CD14-positive monocyte (primary cell): Measurements from ENCODE around the gene STKLD1. TPM values are rescaled to one million over a fixed set of nuclear protein-coding genes. Genes with fewer than 3 reads are reported as not detected.

Source experiments
- DNase-seq, 3 donors: peaks; one replicate each; pipeline ENCODE4 v3.0.0-alpha.2; 2011 to 2022
- H2AFZ ChIP-seq: 2 replicates; pipeline ENCODE4 v1.6.0; 2012; ENCODE audit warnings: mild to moderate bottlenecking, low read depth, low read length, inconsistent platforms; ENCODE audit not compliant: insufficient read depth, poor library complexity, severe bottlenecking
- H3K27ac ChIP-seq, 2 donors: 1 replicate in 1 of 2; 2 replicates in 1 of 2; pipeline ENCODE4 v1.5.1; 2012 to 2013; ENCODE audit warnings: low read length in 2 of 2, control low read depth in 1 of 2, inconsistent platforms in 1 of 2, low read depth in 1 of 2, mild to moderate bottlenecking in 1 of 2
- H3K27me3 ChIP-seq, 2 donors: one replicate each; pipeline versions ENCODE4 v1.6.0 to v1.6.1; 2011 to 2013; ENCODE audit warnings: low read length in 2 of 2; ENCODE audit not compliant: control insufficient read depth in 2 of 2, insufficient read depth in 2 of 2
- H3K36me3 ChIP-seq, 2 donors: replicated peaks in 1 of 2; 1 replicate in 1 of 2; 2 replicates in 1 of 2; pipeline versions ENCODE4 v1.5.1 to v1.6.1; 2012 to 2013; ENCODE audit warnings: low read length in 2 of 2, control low read depth in 1 of 2, inconsistent platforms in 1 of 2, mild to moderate bottlenecking in 1 of 2; ENCODE audit not compliant: insufficient read depth in 2 of 2, control insufficient read depth in 1 of 2
- H3K4me1 ChIP-seq, 2 donors: 1 replicate in 1 of 2; 2 replicates in 1 of 2; pipeline versions ENCODE4 v1.5.1 to v1.6.1; 2012 to 2013; ENCODE audit warnings: low read length in 2 of 2, control low read depth in 1 of 2, inconsistent platforms in 1 of 2, mild to moderate bottlenecking in 1 of 2, moderate library complexity in 1 of 2; ENCODE audit not compliant: insufficient read depth in 2 of 2, control insufficient read depth in 1 of 2
- H3K4me2 ChIP-seq: replicated peaks from 2 replicates; pipeline ENCODE3; 2012; ENCODE audit warnings: low read length, moderate library complexity, mild to moderate bottlenecking; ENCODE audit not compliant: poor library complexity, severe bottlenecking; ENCODE audit errors: extremely low read depth
- H3K4me3 ChIP-seq, 3 experiments: fragments of 200-600 bp in 1 of 3; sonication (generic) in 1 of 3; replicated peaks in 1 of 3; 1 replicate in 2 of 3; 2 replicates in 1 of 3; pipeline ENCODE4 v1.5.1; 2011 to 2013; ENCODE audit warnings: low read length in 3 of 3, mild to moderate bottlenecking in 3 of 3, control low read depth in 2 of 3, low read depth in 2 of 3, inconsistent platforms in 1 of 3, moderate library complexity in 1 of 3
- H3K79me2 ChIP-seq: 2 replicates; pipeline ENCODE4 v1.6.0; 2012; ENCODE audit warnings: mild to moderate bottlenecking, control low read depth, inconsistent platforms, low read length, moderate library complexity; ENCODE audit not compliant: insufficient read depth
- H3K9ac ChIP-seq: 2 replicates; pipeline ENCODE4 v1.6.0; 2017; ENCODE audit warnings: low read length, mild to moderate bottlenecking; ENCODE audit not compliant: insufficient read depth, poor library complexity, severe bottlenecking
- H3K9me3 ChIP-seq, 2 donors: replicated peaks in 1 of 2; 1 replicate in 1 of 2; 2 replicates in 1 of 2; pipeline versions ENCODE4 v1.5.1 to v1.6.1; 2012 to 2013; ENCODE audit warnings: low read length in 2 of 2, control low read depth in 1 of 2; ENCODE audit not compliant: control insufficient read depth in 1 of 2, insufficient read depth in 1 of 2
- H4K20me1 ChIP-seq: 2 replicates; pipeline ENCODE4 v1.6.0; 2012; ENCODE audit warnings: mild to moderate bottlenecking, low read length, control low read depth, moderate library complexity; ENCODE audit not compliant: insufficient read depth
- H3K27ac Mint-ChIP-seq, 7 donors: one replicate each; pipeline ENCODE4 v1.8.0; 2020; ENCODE audit warnings: mild to moderate bottlenecking in 7 of 7, mixed read lengths in 7 of 7, moderate library complexity in 6 of 7, inconsistent platforms in 2 of 7
- H3K27me3 Mint-ChIP-seq, 3 donors: one replicate each; pipeline ENCODE4 v1.8.0; 2021 to 2022; ENCODE audit warnings: low read depth in 3 of 3, mild to moderate bottlenecking in 3 of 3, mixed read lengths in 3 of 3, moderate library complexity in 3 of 3, inconsistent platforms in 1 of 3
- H3K36me3 Mint-ChIP-seq, 2 donors: one replicate each; pipeline ENCODE4 v1.8.0; 2020; ENCODE audit warnings: mixed read lengths in 2 of 2, inconsistent platforms in 1 of 2, mild to moderate bottlenecking in 1 of 2
- H3K4me1 Mint-ChIP-seq: one replicate; pipeline ENCODE4 v1.8.0; 2020; ENCODE audit warnings: mild to moderate bottlenecking, mixed read lengths
- H3K4me3 Mint-ChIP-seq, 2 donors: one replicate each; pipeline ENCODE4 v1.8.0; 2020; ENCODE audit warnings: mild to moderate bottlenecking in 2 of 2, mixed read lengths in 2 of 2, moderate library complexity in 1 of 2
- H3K9me3 Mint-ChIP-seq, 7 donors: one replicate each; pipeline ENCODE4 v1.8.0; 2020 to 2022; ENCODE audit warnings: mixed read lengths in 7 of 7, mild to moderate bottlenecking in 6 of 7, moderate library complexity in 6 of 7, inconsistent platforms in 2 of 7
- CTCF ChIP-seq: fragments of 200-600 bp; IDR thresholded peaks from one replicate; pipeline ENCODE4 v1.8.0; 2022; ENCODE audit warnings: antibody characterized with exemption, mild to moderate bottlenecking
- WGBS: methylation state at CpG from one replicate; pipeline ENCODE4 v1.1.5; 2013; ENCODE audit warnings: missing lambda C conversion rate; ENCODE audit not compliant: insufficient coverage; 5-methylcytosine and 5-hydroxymethylcytosine counted together
- intact Hi-C, 2 donors: fragments of 100-400 bp; cut with micrococcal nuclease; formaldehyde crosslinking; loops; one replicate each; pipeline versions ENCODE4 v1.15.0 to v1.15.1; 2023
- polyA plus RNA-seq, 3 donors: library from polyadenylated mRNA; depleted of rRNA in 1 of 3; unstranded in 2 of 3; stranded (reverse) in 1 of 3; fragments of 300-500 nt in 2 of 3; fragments of >200 nt in 1 of 3; fragmentation: Illumina TruSeq in 2 of 3; gene quantifications; 1 replicate in 2 of 3; 2 replicates in 1 of 3; pipeline ENCODE4 v1.2.3, GENCODE V29; 2012 to 2021

The STKLD1 gene
- polyA plus RNA-seq, 3 donors = 0.27 TPM; not detected in 2

GRCh38 chr9:133349965-133350616 lies 26.1 kb upstream of the STKLD1 start:
- peaks cover 57 to 70% of the 10 kb centered on the region in 2 donors for H3K36me3 Mint-ChIP-seq
- Histone ChIP-seq H3K4me1 (peaks cover 30 to 38% of the 10 kb centered on the region in 2 donors), H3K4me3 (no peak overlapping the region), H3K4me2 (no peak overlapping the region), H4K20me1 (peaks cover 71% of the 10 kb centered on the region), H3K36me3 (peaks cover 63 to 71% of the 10 kb centered on the region in 2 donors), H3K9ac (peak overlapping the region; percentile 99), H3K9me3 (no peaks in the 10 kb centered on the region), H3K79me2 (peaks cover 46% of the 10 kb centered on the region), H2AFZ (no peak overlapping the region), H3K27ac (peak overlapping the region in 1 of 2 donors; percentile 98), H3K27me3 (no peaks in the 10 kb centered on the region)
- H3K9me3 Mint-ChIP-seq = peaks cover 0 to 6% (median 0%) of the 10 kb centered on the region in 7 donors
- 98% methylated on average over 15 of the region's 15 CpGs for WGBS
- TF ChIP-seq CTCF = no peak
- intact Hi-C loops = no loop called here
- no peak overlapping the region for H3K4me3 Mint-ChIP-seq
- DNase-seq = no peak
- H3K4me1 Mint-ChIP-seq = peaks cover 40% of the 10 kb centered on the region
- H3K27me3 Mint-ChIP-seq = peaks cover 0 to 2% (median 0%) of the 10 kb centered on the region in 3 donors
- peak overlapping the region in 4 of 7 donors; percentile 37 to 94 (median 47) for H3K27ac Mint-ChIP-seq

- Histone ChIP-seq H3K9ac (no peak overlapping the region), H3K4me2 (no peak overlapping the region), H4K20me1 (peaks cover 67% of the 10 kb centered on the region), H2AFZ (no peak overlapping the region), H3K27me3 (no peaks in the 10 kb centered on the region), H3K4me1 (peaks cover 34 to 43% of the 10 kb centered on the region in 2 donors), H3K4me3 (no peak overlapping the region), H3K36me3 (peaks cover 49 to 56% of the 10 kb centered on the region in 2 donors), H3K79me2 (peaks cover 45% of the 10 kb centered on the region), H3K27ac (no peak overlapping the region), H3K9me3 (no peaks in the 10 kb centered on the region)
- no CpG with 5 or more reads among the region's 3 CpGs for WGBS
- H3K27ac Mint-ChIP-seq = peak overlapping the region in 1 of 7 donors; percentile 25
- peaks cover 0 to 6% (median 0%) of the 10 kb centered on the region in 7 donors for H3K9me3 Mint-ChIP-seq
- H3K4me3 Mint-ChIP-seq = no peak overlapping the region
- no peak for TF ChIP-seq CTCF
- H3K36me3 Mint-ChIP-seq = peaks cover 46 to 56% of the 10 kb centered on the region in 2 donors
- peaks cover 40% of the 10 kb centered on the region for H3K4me1 Mint-ChIP-seq
- no peak for DNase-seq
- peaks cover 0 to 2% (median 0%) of the 10 kb centered on the region in 3 donors for H3K27me3 Mint-ChIP-seq
- intact Hi-C loops = no loop called here
These were observed 24.6 kb upstream of the STKLD1 start for GRCh38 chr9:133351526-133351907.
